Measurements from ENCODE around the gene ZNF358. TPM values are rescaled to one million over a fixed set of nuclear protein-coding genes. Genes with fewer than 3 reads are reported as not detected.

ZNF358 gene
- total and polyA plus RNA-seq, 2 donors (not counting 1 experiment from before 2014, with no cell fraction given), result 16.7 to 26.8 TPM

DNA sequence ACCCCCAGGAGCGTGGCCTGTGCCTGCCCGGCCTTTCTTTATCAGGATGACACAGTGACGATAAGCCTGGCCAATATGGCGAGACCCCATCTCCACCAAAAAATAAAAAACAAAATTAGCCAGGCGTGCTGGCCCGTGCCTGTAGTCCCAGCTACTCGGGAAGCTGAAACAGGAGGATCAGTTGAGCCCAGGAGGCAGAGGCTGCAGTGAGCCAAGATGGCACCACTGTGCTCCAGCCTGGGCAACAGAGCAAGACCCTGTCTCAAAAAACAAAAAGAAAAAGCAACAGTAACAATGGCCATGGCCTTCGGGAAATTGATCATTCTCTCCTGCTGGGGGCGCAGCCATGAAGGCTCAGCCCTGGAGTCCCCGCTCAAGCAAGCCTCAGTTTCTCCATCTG, 38.1 kb upstream of the ZNF358 start:
- H3K4me2 ChIP-seq (ENCODE audit: extremely low read depth, insufficient read depth, low read length), result no peak overlapping the region
- no peaks in the 10 kb centered on the region for H3K27me3 ChIP-seq (ENCODE audit: control insufficient read depth, insufficient read depth, low read length)
- no peaks in the 10 kb centered on the region for H4K20me1 ChIP-seq (ENCODE audit: control insufficient read depth, extremely low read depth, insufficient read depth, low read length)
- H3K79me2 ChIP-seq (ENCODE audit: control insufficient read depth, insufficient read depth, low read length), result no peaks in the 10 kb centered on the region
- no peaks in the 10 kb centered on the region for H3K9me3 ChIP-seq (ENCODE audit: control insufficient read depth, insufficient read depth, low read depth, low read length)
- TF ChIP-seq CTCF (conservative IDR thresholded peaks at IDR 0.05 in 1 of 2, IDR thresholded peaks at IDR 0.05 in 1 of 2; ENCODE audit: low read depth in 1 of 2, low read length in 2 of 2) (no peak), EZH2 (IDR thresholded peaks at IDR 0.05; ENCODE audit: low read length, missing control alignments) (no peak)
- no peak overlapping the region for H2AFZ ChIP-seq (ENCODE audit: low read length)
- H3K4me1 ChIP-seq (ENCODE audit: control insufficient read depth, extremely low read depth, insufficient read depth, low read length), result no peaks in the 10 kb centered on the region
- H3K4me3 ChIP-seq (replicated peaks in 1 of 4; ENCODE audit: control extremely low read depth in 1 of 4, insufficient read depth in 1 of 4, low read depth in 3 of 4, low read length in 4 of 4), result no peak overlapping the region
- no peak for DNase-seq (ENCODE audit: low read depth in 2 of 2)
- H3K27ac ChIP-seq (ENCODE audit: insufficient read depth, low read length), result no peak overlapping the region
- H3K9ac ChIP-seq (ENCODE audit: insufficient read depth, low read length), result no peak overlapping the region
- no peaks in the 10 kb centered on the region for H3K36me3 ChIP-seq (ENCODE audit: control insufficient read depth, insufficient read depth, low read length)

DNA sequence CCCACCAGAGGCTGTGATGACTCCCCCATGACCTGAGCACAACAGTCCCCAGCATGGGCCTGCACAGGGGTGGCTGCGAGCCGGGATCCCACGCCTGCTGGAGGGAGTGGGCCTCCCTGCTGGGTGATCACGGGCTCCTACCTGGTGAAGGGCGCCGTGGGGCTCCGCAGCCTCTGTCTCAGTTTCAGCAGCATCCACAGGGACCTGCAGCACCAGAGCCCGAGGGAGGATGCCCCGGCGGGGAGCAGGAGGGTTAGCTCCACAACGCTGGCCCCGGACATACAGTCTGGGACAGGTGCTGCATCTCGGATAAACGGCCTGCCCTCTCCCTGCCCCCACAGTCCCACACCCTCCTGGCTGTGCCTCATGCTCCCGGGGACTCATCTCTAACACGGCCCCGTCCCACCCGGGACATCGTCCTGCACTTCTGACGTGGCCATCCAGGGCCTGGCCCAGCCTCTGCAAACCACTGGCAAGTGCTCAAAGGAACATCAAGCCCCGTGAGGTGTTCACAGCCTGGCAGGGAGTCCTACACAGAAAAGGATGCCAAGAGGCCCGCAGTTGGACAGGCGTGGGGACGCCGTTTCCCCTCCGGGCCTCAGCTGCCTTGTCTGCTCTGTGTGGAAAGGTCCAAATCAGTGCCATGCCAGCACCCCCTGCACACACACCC, 37.6 kb upstream of the ZNF358 start:
- Histone ChIP-seq H4K20me1 (ENCODE audit: control insufficient read depth, extremely low read depth, insufficient read depth, low read length) (no peaks in the 10 kb centered on the region), H3K27me3 (ENCODE audit: control insufficient read depth, insufficient read depth, low read length) (no peaks in the 10 kb centered on the region), H3K4me2 (ENCODE audit: extremely low read depth, insufficient read depth, low read length) (no peak overlapping the region), H3K27ac (ENCODE audit: insufficient read depth, low read length) (no peak overlapping the region), H3K4me3 (replicated peaks in 1 of 4; ENCODE audit: control extremely low read depth in 1 of 4, insufficient read depth in 1 of 4, low read depth in 3 of 4, low read length in 4 of 4) (no peak overlapping the region), H3K36me3 (ENCODE audit: control insufficient read depth, insufficient read depth, low read length) (no peaks in the 10 kb centered on the region), H3K4me1 (ENCODE audit: control insufficient read depth, extremely low read depth, insufficient read depth, low read length) (no peaks in the 10 kb centered on the region), H2AFZ (ENCODE audit: low read length) (no peak overlapping the region), H3K9ac (ENCODE audit: insufficient read depth, low read length) (no peak overlapping the region), H3K9me3 (ENCODE audit: control insufficient read depth, insufficient read depth, low read depth, low read length) (no peaks in the 10 kb centered on the region), H3K79me2 (ENCODE audit: control insufficient read depth, insufficient read depth, low read length) (no peaks in the 10 kb centered on the region)
- DNase-seq (ENCODE audit: low read depth in 2 of 2), result peak in 1 of 2 donors; percentile 23
- TF ChIP-seq EZH2 (IDR thresholded peaks at IDR 0.05; ENCODE audit: low read length, missing control alignments), result no peak
- no peak for TF ChIP-seq CTCF (conservative IDR thresholded peaks at IDR 0.05 in 1 of 2, IDR thresholded peaks at IDR 0.05 in 1 of 2; ENCODE audit: low read depth in 1 of 2, low read length in 2 of 2)

GRCh38 chr19:7478843-7479227, 37.1 kb upstream of the ZNF358 start:
- no peaks in the 10 kb centered on the region for H3K4me1 ChIP-seq (ENCODE audit: control insufficient read depth, extremely low read depth, insufficient read depth, low read length)
- no peaks in the 10 kb centered on the region for H3K36me3 ChIP-seq (ENCODE audit: control insufficient read depth, insufficient read depth, low read length)
- no peaks in the 10 kb centered on the region for H3K27me3 ChIP-seq (ENCODE audit: control insufficient read depth, insufficient read depth, low read length)
- H3K4me2 ChIP-seq (ENCODE audit: extremely low read depth, insufficient read depth, low read length), result no peak overlapping the region
- no peak overlapping the region for H2AFZ ChIP-seq (ENCODE audit: low read length)
- no peak for TF ChIP-seq CTCF (conservative IDR thresholded peaks at IDR 0.05 in 1 of 2, IDR thresholded peaks at IDR 0.05 in 1 of 2; ENCODE audit: low read depth in 1 of 2, low read length in 2 of 2)
- TF ChIP-seq EZH2 (IDR thresholded peaks at IDR 0.05; ENCODE audit: low read length, missing control alignments), result no peak
- no peak overlapping the region for H3K27ac ChIP-seq (ENCODE audit: insufficient read depth, low read length)
- H3K79me2 ChIP-seq (ENCODE audit: control insufficient read depth, insufficient read depth, low read length), result no peaks in the 10 kb centered on the region
- H3K9me3 ChIP-seq (ENCODE audit: control insufficient read depth, insufficient read depth, low read depth, low read length), result no peaks in the 10 kb centered on the region
- no peaks in the 10 kb centered on the region for H4K20me1 ChIP-seq (ENCODE audit: control insufficient read depth, extremely low read depth, insufficient read depth, low read length)
- no peak for DNase-seq (ENCODE audit: low read depth in 2 of 2)
- H3K9ac ChIP-seq (ENCODE audit: insufficient read depth, low read length), result no peak overlapping the region
- no peak overlapping the region for H3K4me3 ChIP-seq (replicated peaks in 1 of 4; ENCODE audit: control extremely low read depth in 1 of 4, insufficient read depth in 1 of 4, low read depth in 3 of 4, low read length in 4 of 4)

All from fibroblast of lung (primary cell).